Nephron (organoid): ENCODE data around the gene ZNF841.
"Not testable (repeated sequence)": the region's sequence is repeated elsewhere in the genome, so short reads cannot be mapped to it uniquely, and the experiment has no call there.

Experiments used
- H3K27ac Mint-ChIP-seq, 3 experiments: 2 replicates each; pipeline ENCODE4 v1.8.0; 2020; ENCODE audit warnings: mixed read lengths in 3 of 3, mild to moderate bottlenecking in 2 of 3, moderate library complexity in 1 of 3
- H3K27me3 Mint-ChIP-seq: 2 replicates; pipeline ENCODE4 v1.8.0; 2021; ENCODE audit warnings: low read depth, mild to moderate bottlenecking, moderate library complexity, mixed read lengths
- H3K36me3 Mint-ChIP-seq: 2 replicates; pipeline ENCODE4 v1.8.0; 2020; ENCODE audit warnings: low read depth, mixed read lengths
- H3K4me1 Mint-ChIP-seq: 2 replicates; pipeline ENCODE4 v1.8.0; 2020; ENCODE audit warnings: mixed read lengths
- H3K4me3 Mint-ChIP-seq, 3 experiments: 2 replicates each; pipeline ENCODE4 v1.8.0; 2020; ENCODE audit warnings: mild to moderate bottlenecking in 3 of 3, mixed read lengths in 3 of 3, moderate library complexity in 2 of 3
- H3K9me3 Mint-ChIP-seq: 2 replicates; pipeline ENCODE4 v1.8.0; 2020; ENCODE audit warnings: mixed read lengths
- CTCF ChIP-seq, 3 experiments: fragments of 200-600 bp; sonication (generic); IDR thresholded peaks; one replicate each; pipeline ENCODE4 v1.5.0; 2021; ENCODE audit warnings: antibody characterized with exemption in 3 of 3; ENCODE audit not compliant: unreplicated experiment in 3 of 3

Gene ZNF841

GRCh38 chr19:52086481-52086880, 9.1 kb downstream of the ZNF841 start:
- Mint-ChIP-seq H3K27ac (no peak overlapping the region), H3K4me1 (no peaks in the 10 kb centered on the region), H3K4me3 (no peak overlapping the region), H3K9me3 (peaks cover 76% of the 10 kb centered on the region), H3K27me3 (no peaks in the 10 kb centered on the region), H3K36me3 (peaks cover 100% of the 10 kb centered on the region)
- TF ChIP-seq CTCF (IDR thresholded peaks at IDR 0.05; ENCODE audit: unreplicated experiment in 3 of 3), result no peak

DNA sequence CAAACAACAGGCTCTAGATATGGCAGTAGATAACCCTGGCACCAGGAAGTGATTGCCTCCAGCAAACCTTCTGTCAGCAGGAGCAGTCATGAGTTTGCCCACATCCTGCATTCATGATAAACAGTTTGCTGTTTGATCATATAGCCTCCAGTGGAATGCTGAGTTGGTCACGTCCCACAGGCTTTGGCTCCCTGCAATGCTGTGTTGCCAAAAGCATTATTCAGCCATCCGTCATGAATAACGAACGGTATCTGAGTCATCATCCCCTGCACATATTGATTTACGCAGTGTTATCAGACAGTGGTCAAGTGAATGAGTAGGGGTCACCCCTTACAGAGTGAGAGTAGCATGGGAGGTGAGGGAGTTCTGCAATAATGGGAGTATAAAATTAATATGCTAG, 25.1 kb downstream of the ZNF841 start:
- Mint-ChIP-seq H3K36me3 (peaks cover 100% of the 10 kb centered on the region), H3K4me3 (no peak overlapping the region), H3K27me3 (no peaks in the 10 kb centered on the region), H3K4me1 (no peaks in the 10 kb centered on the region), H3K27ac (no peak overlapping the region), H3K9me3 (peaks cover 92% of the 10 kb centered on the region)
- TF ChIP-seq CTCF (IDR thresholded peaks at IDR 0.05; ENCODE audit: unreplicated experiment in 3 of 3), result no peak

DNA sequence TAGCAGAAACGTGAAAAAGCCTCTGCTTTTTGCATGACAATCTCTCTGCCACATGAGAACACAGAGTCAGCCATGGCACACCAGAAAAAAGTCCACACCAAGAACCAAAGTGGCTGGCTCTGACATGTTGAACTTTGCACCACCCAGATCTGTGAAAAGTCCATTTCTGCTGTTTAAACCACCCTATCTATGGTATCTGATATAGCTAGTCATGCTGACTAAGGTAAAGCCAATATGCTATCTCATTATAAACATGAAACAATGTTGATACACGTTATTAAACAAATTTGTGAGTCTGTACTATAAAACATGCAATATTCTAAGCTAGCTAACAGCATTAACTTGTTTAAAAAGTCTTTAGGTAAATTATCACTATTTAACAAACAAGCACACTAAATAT, 25.9 kb downstream of the ZNF841 start:
- TF ChIP-seq CTCF (IDR thresholded peaks at IDR 0.05; ENCODE audit: unreplicated experiment in 3 of 3), result no peak
- no peaks in the 10 kb centered on the region for H3K4me1 Mint-ChIP-seq
- no peaks in the 10 kb centered on the region for H3K27me3 Mint-ChIP-seq
- H3K27ac Mint-ChIP-seq, result no peak overlapping the region
- H3K9me3 Mint-ChIP-seq, result peaks cover 92% of the 10 kb centered on the region
- H3K36me3 Mint-ChIP-seq, result peaks cover 100% of the 10 kb centered on the region
- no peak overlapping the region for H3K4me3 Mint-ChIP-seq

- Mint-ChIP-seq H3K9me3 (peaks cover 86% of the 10 kb centered on the region), H3K4me1 (no peaks in the 10 kb centered on the region), H3K36me3 (peaks cover 99% of the 10 kb centered on the region), H3K27ac (no peak overlapping the region), H3K27me3 (no peaks in the 10 kb centered on the region), H3K4me3 (no peak overlapping the region)
- no peak for TF ChIP-seq CTCF (IDR thresholded peaks at IDR 0.05; ENCODE audit: unreplicated experiment in 3 of 3)
Measured at GRCh38 chr19:52066258-52066863, 29.2 kb downstream of the ZNF841 start.

DNA sequence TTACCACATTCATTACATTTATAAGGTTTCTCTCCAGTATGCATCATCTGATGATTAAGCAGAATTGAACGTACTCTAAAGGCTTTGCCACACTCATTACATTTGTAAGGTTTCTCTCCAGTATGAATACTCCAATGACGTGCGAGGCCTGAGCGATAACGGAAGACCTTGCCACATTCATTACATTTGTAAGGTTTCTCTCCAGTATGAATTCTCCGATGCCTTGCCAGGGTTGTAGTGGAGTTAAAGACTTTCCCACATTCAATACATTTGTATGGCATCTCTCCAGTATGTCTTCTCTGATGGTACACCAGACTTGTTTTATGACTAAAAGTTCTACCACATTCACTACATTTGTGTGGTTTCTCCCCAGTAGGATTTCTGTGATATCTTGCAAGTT, 30.2 kb downstream of the ZNF841 start:
- Mint-ChIP-seq H3K9me3 (peaks cover 86% of the 10 kb centered on the region), H3K27me3 (no peaks in the 10 kb centered on the region), H3K4me3 (no peak overlapping the region), H3K36me3 (peaks cover 99% of the 10 kb centered on the region), H3K4me1 (no peaks in the 10 kb centered on the region), H3K27ac (no peak overlapping the region)
- TF ChIP-seq CTCF (IDR thresholded peaks at IDR 0.05; ENCODE audit: unreplicated experiment in 3 of 3), result no peak

DNA sequence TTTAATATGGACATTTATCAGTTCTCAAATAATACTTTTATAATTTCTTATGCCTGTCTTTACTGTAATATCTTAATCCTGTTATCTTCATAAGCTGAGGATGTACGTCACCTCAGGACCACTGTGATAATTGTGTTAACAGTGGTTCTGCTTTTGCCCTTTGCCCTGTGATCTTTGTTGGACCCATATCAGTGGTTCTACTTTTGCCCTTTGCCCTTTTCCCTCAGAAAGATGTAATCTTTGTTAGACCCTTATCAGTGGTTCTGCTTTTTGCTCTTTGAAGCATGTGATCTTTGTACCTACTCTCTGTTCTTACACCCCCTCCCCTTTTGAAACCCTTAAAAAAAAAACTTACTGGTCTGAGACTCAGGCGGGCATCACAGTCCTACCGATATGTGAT, 39.1 kb downstream of the ZNF841 start:
- Mint-ChIP-seq H3K9me3 (peaks cover 85% of the 10 kb centered on the region), H3K36me3 (peaks cover 89% of the 10 kb centered on the region)
- not testable (repeated sequence) for H3K4me3 Mint-ChIP-seq, H3K27ac Mint-ChIP-seq, H3K27me3 Mint-ChIP-seq, H3K4me1 Mint-ChIP-seq

DNA sequence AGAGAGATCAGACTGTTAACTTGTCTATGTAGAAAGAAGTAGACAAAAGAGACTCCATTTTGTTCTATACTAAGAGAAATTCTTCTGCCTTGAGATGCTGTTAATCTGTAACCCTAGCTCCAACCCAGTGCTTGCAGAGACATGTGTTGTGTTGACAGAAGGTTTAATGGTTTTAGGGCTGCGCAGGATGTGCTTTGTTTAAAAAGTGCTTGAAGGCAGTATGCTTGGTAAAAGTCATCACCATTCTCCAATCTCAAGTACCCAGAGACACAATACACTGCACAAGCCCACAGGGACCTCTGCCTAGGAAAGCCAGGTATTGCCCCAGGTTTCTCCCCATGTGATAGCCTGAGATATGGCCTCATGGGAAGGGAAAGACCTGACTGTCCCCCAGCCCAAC, 43.8 kb downstream of the ZNF841 start:
- not testable (repeated sequence) for H3K27me3 Mint-ChIP-seq, H3K4me3 Mint-ChIP-seq, H3K27ac Mint-ChIP-seq, H3K4me1 Mint-ChIP-seq
- Mint-ChIP-seq H3K36me3 (peaks cover 90% of the 10 kb centered on the region), H3K9me3 (peaks cover 69% of the 10 kb centered on the region)
